HG03025 (cell line): ENCODE data around the gene PTPN7.
"Not testable (repeated sequence)": the region's sequence is repeated elsewhere in the genome, so short reads cannot be mapped to it uniquely, and the experiment has no call there.

Experiments
- ATAC-seq: cut with Tn5 transposase; IDR thresholded peaks from one replicate; pipeline ENCODE4 v1.9.1; 2021; ENCODE audit warnings: mild to moderate bottlenecking, moderate library complexity; ENCODE audit not compliant: unreplicated experiment, low FRiP score

The PTPN7 gene

GRCh38 chr1:202167708-202168415 is 7.5 kb upstream of the PTPN7 start:
- ATAC-seq: no peak

DNA sequence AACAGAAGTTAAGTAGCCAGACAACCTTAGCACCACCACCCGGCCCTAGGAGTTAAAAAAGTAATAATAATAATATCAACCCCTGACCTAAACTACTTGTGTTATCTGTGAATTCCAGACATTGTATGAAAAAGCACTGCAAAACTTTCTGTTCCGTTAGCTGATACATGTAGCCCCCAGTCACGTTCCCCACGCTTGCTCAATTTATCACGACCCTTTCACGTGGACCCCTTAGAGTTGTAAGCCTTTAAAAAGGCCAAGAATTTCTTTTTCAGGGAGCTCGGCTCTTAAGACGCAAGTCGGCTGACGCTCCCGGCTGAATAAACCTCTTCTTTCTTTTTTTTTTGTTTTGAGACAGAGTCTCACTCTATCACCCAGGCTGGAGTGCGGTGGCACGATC is 6.7 kb upstream of the PTPN7 start:
- ATAC-seq: not testable (repeated sequence)

DNA sequence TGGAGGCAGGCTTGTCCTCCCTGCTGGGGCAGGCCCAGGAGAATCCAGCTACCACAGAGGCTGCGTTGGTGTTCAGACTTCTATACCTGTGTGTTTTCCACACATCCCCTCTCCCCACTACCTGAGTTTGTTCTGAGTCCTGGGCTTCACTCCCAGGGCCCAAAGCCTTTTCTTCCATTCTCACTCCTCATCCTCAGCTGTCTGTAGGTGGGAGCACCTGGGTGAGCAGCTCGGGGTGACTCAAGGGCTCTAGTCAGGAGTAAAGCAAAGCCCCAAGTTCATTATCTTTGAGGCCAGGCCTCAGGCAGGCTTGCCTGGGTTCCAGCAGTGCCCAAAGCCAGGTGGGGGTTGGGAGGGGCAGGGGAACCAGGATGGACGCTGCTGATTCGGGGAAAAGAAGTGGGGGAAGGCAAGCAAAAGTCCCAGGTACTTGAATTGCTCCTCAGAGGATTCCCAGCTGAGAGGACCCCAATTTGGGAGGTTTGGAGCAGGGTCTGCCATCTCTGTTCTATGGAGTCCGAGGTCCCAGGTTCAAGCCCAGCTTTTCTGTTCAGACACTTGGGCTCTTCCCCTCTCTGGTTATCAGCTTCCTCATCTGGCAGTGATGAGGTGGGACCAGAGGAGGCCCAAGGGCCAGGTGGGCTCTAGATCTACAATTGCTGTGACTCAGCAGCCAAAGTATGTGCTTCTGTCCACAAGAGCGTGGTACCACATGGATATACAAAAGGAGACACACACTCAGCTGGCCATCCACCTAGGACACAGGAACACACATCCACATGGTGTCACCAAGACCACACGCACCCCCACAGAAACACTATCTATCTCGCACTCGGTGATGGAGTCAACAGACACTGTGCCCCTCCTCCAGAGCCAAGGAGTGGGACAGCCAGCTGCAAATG is 5.8 kb upstream of the PTPN7 start:
- ATAC-seq: no peak

- ATAC-seq: no peak
Measured at GRCh38 chr1:202165267-202165941, 5.0 kb upstream of the PTPN7 start.

DNA sequence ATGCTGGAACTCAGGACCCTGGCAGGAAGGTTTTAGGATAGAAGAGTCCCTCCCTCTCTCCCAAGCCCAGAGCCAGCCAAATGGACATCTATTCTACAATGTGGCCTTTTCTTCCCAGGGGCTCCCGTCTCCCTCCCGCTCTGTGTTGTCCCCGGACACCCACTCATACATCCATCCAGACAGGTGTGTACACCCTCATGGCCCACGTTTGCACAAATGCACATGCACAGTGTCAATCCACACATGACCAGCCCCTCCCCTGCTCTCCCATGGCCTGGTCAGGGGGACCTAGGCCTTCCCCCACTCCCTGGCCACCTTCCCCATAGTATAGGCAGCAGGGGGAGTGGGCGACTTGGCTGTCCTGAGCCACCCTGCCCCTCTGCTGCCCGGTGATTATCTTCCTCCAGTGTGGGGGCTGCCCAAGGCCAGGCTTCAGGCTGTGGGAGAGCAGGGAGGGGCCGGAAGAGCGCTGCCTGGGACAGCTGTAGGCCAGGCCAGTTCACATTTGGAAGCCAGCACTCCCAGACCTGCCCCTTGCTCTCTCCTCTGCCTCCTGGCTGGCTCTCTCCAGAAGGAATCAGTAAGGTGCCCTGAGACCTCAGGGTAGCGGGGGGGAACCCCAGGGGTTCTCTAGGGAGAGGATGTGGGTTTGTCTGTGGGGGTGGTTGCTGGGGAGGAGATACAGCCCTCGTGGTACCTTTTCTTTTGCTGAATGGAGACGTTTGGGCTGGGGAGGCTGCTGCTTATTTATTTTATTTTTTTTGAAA is 4.1 kb upstream of the PTPN7 start:
- no peak for ATAC-seq

DNA sequence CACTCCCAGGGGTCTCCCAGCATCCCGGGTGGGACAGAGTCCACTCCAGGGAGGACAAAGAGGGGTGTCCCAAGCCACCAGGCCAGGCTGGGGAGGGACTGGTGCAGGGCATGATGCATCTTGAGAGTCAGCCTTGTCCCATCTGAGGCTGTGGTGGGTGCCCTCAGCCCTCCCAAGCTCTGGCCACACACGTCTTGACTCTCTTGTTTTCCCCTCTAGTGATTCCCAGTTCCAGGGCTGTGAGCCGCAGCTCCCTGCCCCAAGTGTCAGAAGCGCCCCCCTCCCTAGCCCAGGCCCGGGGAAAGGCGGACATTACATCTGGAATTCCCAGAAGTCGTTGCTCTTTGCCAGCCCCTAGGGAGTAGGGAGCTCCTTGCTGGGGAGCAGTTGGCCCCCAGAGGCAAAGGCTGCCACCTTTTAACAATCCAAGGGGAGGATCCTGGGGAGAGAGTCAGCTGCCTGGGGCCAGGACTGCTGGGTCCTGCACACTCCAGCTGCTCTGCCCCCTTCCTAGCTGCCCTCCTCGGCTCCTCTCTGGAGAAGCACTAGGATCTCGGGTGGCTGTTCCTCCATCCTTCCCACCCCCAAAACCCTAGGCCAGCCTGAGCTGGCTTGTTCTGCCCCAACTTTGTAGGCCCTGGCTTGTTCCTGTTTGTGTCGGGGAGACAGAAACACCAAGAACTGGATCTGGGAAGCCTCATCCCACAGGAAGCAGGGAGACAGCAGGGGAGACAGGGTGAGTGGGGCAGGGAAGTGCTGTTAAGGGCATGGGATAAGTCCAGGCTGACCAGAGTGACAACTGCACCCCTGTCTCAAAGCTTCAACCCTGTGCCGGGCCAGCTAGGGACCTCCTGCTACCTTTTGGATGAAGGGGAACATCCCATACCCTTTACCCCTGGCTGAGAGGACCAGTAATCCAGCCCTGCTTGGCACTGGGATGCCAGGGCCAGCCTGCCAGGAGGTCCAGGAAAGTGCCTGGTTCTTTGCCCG is 3.2 kb upstream of the PTPN7 start:
- ATAC-seq: no peak

DNA sequence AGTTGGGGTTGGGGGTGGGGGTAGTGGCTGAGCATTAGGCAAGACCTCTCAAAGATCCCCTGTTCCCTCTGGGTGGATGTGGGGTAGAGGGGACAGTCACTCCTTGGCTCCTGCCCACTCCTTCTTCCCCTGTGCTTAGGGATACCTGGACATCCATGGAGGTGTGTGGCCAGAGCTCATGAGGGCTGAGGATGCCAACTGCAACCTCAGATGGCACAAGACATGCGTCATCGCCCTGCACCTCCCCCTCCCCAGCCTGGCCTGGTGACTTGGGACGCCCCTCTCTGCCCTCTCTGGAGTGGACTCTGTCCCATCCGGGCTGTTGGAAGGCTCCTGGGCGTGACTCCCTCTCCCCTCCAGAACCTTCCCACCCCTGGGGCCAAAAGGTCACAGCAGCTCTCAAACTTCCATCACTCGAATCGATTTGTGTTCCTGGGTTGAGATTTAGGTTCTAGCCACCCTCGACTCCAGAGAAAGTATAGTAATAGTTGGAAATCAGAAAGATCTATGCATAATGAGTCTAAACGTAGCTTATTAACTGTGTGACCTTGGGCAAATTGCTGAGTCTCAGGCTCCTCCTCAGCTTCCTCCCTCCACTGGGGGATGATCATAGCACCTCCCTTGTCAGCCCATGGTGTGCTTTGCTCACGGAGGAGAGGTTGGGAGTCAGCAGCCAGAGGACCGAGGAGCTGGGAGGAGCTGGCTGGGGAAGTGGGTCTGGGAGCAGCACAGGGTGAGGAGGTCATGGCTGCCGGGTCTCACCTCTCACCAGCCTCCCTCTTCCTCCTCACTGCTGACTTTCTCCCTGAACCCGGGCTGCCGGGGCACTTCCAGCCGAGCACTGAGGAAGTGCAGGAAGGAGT is 2.2 kb upstream of the PTPN7 start:
- ATAC-seq: no peak

GRCh38 chr1:202162047-202162417 is 1.6 kb upstream of the PTPN7 start:
- no peak for ATAC-seq

- no peak for ATAC-seq
Measured at GRCh38 chr1:202161151-202162046, 997 bp upstream of the PTPN7 start.

GRCh38 chr1:202159534-202160371 is 649 bp downstream of the PTPN7 start:
- no peak for ATAC-seq

DNA sequence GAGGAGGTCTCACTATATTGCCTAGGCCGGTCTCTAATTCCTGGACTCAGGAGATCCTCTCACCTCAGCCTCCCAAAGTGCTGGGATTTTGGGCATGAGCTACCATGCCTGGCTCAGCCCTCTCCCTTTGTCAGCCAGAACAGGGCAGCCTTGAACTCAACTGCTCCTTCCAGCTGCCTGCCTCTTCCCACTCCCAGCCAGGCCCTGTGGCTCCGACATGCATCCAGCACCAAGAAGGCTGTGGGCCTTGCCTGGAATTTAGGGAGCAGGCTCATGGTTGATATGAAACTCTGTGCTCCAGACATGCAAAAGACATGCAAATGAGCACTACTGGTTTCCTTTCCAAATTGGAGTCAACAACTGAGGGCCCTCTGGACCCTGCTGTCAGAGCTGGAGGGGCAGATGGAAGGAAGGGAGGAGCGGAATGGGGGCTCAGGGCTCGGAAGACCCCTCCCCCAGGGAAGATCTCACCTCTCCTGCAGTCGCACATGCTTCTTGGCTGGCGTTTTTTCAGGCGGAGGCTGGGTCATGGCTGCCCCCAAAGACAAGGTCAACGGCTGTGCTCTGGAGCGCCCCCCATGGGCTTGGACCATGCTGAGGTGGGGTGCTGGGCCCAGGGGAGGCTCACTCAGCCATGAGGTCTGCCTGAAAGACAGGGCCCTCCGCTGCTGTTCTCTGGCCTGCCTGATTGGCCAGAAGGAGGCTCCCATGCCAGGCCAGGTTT is 1.4 kb downstream of the PTPN7 start:
- ATAC-seq: no peak

DNA sequence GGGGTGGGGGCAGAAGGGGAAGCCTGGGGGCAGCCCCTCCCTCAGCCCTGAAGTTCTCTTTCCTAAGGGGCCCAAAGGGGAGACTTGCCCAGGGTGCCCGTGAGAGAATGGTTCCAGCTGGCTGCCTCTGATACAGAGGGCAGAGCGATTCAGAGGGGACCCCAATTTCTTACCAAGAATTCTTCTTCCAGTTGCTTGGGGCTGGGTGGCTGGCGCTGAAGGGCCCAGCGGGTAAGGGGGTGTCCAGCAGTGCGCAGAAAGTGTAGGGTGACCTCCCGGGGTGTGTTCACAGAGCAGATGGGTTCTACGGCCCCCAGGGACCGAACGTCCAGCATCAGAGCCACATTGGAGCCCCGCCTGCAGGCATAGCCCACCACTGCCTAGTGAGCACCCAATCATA is 2.5 kb downstream of the PTPN7 start:
- no peak for ATAC-seq

- ATAC-seq: no peak
Measured at GRCh38 chr1:202156590-202156989, 3.8 kb downstream of the PTPN7 start.

DNA sequence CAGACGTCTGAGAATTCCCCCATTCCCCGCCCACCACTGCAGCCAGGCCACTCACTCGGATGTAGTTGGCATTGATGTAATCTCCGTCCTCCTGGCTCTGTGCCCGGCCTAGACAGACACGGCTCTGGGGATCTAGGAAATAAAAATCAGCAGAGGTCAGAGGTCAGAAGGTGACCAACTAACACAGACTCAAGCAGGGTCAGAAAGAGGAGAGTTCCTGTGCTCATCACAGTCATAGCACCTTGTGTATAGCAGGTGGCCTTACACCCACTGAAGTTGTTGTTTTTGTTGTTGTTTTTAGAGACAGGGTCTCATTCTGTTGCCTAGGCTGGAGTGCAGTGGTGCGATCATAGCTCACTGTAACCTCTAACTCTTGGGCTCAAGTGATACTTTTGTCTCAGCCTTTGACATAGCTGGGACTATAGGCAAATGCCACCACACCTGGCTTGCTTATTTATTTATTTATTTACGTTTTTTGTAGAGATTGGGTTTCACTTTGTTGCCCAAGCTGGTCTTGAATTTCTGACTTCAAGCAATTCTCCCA is 4.9 kb downstream of the PTPN7 start:
- ATAC-seq: no peak

DNA sequence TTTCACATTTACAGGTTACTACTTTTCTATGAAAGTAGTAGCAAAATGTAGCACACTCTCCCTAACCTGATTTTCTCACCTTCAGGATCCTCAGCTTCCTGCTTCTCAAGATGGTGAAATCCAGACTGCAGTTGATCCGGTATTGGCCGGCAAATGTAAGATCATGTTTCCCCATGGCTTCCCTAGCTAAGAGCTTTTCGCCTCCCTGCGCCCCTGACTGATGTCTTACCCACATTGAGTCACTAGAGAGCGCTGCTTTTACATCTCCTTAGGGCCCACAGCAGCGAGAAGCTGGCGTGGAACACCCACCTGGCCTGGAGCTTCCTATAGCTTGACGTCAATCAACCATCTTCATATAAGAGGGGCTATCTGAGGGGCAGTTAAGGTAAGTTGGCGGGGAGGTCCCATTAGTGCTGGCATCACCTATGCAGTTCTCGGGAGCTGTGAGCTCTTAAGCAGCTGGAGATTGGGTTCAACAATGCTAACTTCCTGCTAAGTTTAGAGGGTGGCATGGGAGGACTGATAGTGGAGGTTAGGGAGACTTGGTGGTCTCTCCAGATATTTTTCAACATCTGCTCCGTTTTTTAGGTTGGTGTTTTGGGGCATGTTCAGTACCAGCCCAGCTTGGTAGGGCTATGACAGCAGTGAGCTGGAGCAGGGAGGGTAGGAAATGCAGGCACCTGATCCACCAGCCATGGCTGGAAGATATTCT is 5.5 kb downstream of the PTPN7 start:
- ATAC-seq: no peak
